ENCODE measurements around the gene DCLK1.
"Not testable (repeated sequence)": the region's sequence is repeated elsewhere in the genome, so short reads cannot be mapped to it uniquely, and the experiment has no call there.

Gene DCLK1

GRCh38 chr13:36076211-36076610 lies 55.0 kb downstream of the DCLK1 start:
- H3K4me3 ChIP-seq (ENCODE audit: low read depth, low read length), result no peak overlapping the region
- TF ChIP-seq, protein P1, sequence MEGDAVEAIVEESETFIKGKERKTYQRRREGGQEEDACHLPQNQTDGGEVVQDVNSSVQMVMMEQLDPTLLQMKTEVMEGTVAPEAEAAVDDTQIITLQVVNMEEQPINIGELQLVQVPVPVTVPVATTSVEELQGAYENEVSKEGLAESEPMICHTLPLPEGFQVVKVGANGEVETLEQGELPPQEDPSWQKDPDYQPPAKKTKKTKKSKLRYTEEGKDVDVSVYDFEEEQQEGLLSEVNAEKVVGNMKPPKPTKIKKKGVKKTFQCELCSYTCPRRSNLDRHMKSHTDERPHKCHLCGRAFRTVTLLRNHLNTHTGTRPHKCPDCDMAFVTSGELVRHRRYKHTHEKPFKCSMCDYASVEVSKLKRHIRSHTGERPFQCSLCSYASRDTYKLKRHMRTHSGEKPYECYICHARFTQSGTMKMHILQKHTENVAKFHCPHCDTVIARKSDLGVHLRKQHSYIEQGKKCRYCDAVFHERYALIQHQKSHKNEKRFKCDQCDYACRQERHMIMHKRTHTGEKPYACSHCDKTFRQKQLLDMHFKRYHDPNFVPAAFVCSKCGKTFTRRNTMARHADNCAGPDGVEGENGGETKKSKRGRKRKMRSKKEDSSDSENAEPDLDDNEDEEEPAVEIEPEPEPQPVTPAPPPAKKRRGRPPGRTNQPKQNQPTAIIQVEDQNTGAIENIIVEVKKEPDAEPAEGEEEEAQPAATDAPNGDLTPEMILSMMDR (IDR thresholded peaks at IDR 0.05; ENCODE audit: borderline replicate concordance, insufficient read depth, low read depth, low read length), result no peak

GRCh38 chr13:36074659-36075058 lies 56.5 kb downstream of the DCLK1 start:
- TF ChIP-seq, protein P1 (IDR thresholded peaks at IDR 0.05; ENCODE audit: borderline replicate concordance, insufficient read depth, low read depth, low read length), result no peak
- H3K4me3 ChIP-seq (ENCODE audit: low read depth, low read length), result no peak overlapping the region

DNA sequence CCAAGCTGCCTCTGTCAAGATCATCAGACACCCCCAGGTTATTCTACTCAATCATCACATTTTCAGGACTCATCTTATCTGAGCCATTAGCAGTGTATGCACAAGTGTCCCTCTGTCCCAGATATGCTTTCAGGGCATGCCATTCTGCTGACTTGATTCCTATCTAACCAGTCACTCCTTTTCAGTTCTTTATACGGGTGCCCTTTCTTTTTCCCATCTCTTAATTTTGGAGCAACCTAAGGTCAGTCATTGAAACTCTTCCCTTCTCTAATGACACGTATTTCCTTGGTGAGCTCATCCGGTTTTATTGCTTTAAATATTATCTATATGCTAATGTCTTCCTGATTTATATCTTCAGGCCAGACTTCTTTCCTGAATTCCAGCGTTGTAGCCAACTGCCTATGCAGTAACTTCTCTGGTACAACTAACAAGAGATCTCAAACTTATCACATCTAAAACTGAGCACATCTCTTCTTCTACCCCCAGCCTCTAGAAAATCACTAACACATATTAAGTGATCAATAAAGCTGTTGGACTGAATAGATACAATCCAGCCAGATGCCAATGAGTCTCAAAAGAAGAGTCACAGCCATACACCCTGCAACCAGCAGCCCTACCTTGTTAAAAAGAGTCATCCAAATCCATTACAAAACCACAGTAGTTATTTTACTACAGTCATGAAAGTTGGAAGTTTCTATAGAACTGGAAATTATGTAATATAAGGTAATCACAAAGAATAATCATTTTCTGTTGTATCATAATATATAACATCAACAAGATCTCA lies 58.8 kb downstream of the DCLK1 start:
- TF ChIP-seq, protein P1 (IDR thresholded peaks at IDR 0.05; ENCODE audit: borderline replicate concordance, insufficient read depth, low read depth, low read length), result no peak
- H3K4me3 ChIP-seq (ENCODE audit: low read depth, low read length), result no peak overlapping the region

DNA sequence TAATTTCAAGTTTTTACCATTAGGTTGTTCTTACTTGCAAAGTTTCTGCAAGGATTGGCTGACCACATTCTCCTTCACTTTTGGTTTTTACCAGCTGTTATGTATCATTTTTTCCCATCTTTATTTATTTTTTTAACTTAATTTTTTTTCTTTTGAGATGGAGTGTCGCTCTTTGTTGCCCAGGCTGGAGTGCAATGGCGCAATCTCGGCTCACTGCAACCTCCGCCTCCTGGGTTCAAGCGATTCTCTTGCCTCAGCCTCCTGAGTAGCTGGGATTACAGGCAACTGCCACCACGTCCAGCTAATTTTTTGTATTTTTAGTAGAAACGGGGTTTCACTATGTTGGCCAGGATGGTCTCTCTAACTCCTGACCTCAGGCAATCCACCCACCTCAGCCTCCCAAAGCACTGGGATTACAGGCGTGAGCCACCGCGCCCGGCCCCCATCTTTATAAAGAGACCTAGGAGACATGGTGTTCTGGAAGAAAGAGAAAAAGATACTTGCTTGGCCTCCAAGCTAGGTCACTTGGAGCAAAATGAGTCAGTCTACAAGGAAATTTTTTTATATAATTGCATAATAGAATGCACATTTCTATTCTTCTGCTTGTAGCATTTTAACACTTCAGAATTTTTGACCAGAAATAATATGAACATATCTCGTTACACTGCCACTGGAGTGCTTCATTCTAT lies 60.5 kb downstream of the DCLK1 start:
- H3K4me3 ChIP-seq (ENCODE audit: low read depth, low read length), result not testable (repeated sequence)

- H3K4me3 ChIP-seq (ENCODE audit: low read depth, low read length), result no peak overlapping the region
- TF ChIP-seq, protein P1 (IDR thresholded peaks at IDR 0.05; ENCODE audit: borderline replicate concordance, insufficient read depth, low read depth, low read length), result no peak
These were observed 61.3 kb downstream of the DCLK1 start for GRCh38 chr13:36069881-36070366.

GRCh38 chr13:36068991-36069390 lies 62.2 kb downstream of the DCLK1 start:
- H3K4me3 ChIP-seq (ENCODE audit: low read depth, low read length), result no peak overlapping the region
- TF ChIP-seq, protein P1 (IDR thresholded peaks at IDR 0.05; ENCODE audit: borderline replicate concordance, insufficient read depth, low read depth, low read length), result no peak

DNA sequence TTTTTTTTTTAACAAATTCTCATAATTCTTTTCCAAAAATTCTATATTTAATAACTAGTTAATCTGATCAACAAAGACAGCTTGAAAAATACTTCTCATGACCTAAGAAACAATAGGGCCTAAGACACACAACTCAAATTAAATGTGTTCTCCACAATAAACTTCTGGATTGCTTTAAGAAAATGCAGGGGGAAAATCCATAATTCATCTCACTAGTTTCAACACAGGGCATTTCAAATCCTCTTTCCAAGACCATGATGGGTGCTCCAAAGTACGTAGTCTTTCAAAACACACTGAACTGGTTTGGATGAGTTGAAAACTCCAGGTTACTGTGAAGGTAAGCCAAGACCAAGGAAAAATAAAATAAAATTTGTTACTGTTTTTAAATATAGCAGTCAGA lies 62.6 kb downstream of the DCLK1 start:
- TF ChIP-seq, protein P1 (IDR thresholded peaks at IDR 0.05; ENCODE audit: borderline replicate concordance, insufficient read depth, low read depth, low read length), result no peak

More for the DNA sequence above, 62.6 kb downstream of the DCLK1 start:
- H3K4me3 ChIP-seq (ENCODE audit: low read depth, low read length), result no peak overlapping the region
